GM12878 (cell line): ENCODE data around the gene TNFRSF1A. TPM values are rescaled to one million over a fixed set of nuclear protein-coding genes. Genes with fewer than 3 reads are reported as not detected.

Experiments
- ATAC-seq: fragments of 200-7000 bp; cut with Tn5 transposase; 3 replicates; pipeline ENCODE4 v1.9.1; 2020; ENCODE audit warnings: mild to moderate bottlenecking, moderate library complexity
- BruUV-seq: library from RNA; stranded (reverse); fragments of 400-500 nt; replicated peaks from 2 replicates; lab custom pipeline; 2021; lab: Mats Ljungman, UMichigan
- CTCF ChIA-PET: fragments of 300-600 bp; sonication (Branson Sonifier 250); formaldehyde crosslinking; extraction: SDS; loops from one replicate; lab custom pipeline; 2021; ENCODE audit warnings: inconsistent platforms; lab: Yijun Ruan, JAX
- POLR2A ChIA-PET: fragments of 350-600 bp; formaldehyde crosslinking; extraction: SDS; loops from one replicate; lab custom pipeline; 2021; ENCODE audit warnings: inconsistent platforms; lab: Charles Lee
- RAD21 ChIA-PET: fragments of 300-600 bp; sonication (Branson Sonifier 250); formaldehyde crosslinking; loops from one replicate; lab custom pipeline; 2023; ENCODE audit warnings: antibody characterized with exemption; ENCODE audit not compliant: unreplicated experiment; lab: Charles Lee
- SMC1A ChIA-PET: fragments of 300-600 bp; sonication (Branson Sonifier 250); formaldehyde crosslinking; loops from one replicate; lab custom pipeline; 2023; ENCODE audit not compliant: unreplicated experiment, uncharacterized antibody; lab: Charles Lee
- DNase-seq: peaks from one replicate; pipeline ENCODE4 v3.0.0-alpha.2; 2011; ENCODE audit warnings: low read depth, low spot score
- FAIRE-seq: peaks from 3 replicates; lab custom pipeline; 2011; peaks lifted over from hg19 to GRCh38; lab: Jason Lieb, UNC
- H2AFZ ChIP-seq: 2 replicates; pipeline ENCODE4 v1.6.0; 2011; ENCODE audit warnings: low read depth, low read length, control low read depth; ENCODE audit not compliant: control insufficient read depth
- H3K27ac ChIP-seq: 2 replicates; pipeline ENCODE4 v1.5.1; 2011; ENCODE audit warnings: control low read depth; ENCODE audit not compliant: control insufficient read depth, insufficient read depth
- H3K27me3 ChIP-seq, 2 experiments: replicated peaks in 1 of 2; 2 replicates each; pipeline versions ENCODE4 v1.6.0 to v1.6.1; 2011; ENCODE audit warnings: low read length in 1 of 2; ENCODE audit not compliant: control insufficient read depth in 2 of 2, insufficient read depth in 2 of 2
- H3K36me3 ChIP-seq, 2 experiments: 2 replicates each; pipeline ENCODE4 v1.5.1; 2011; ENCODE audit warnings: low read length in 1 of 2; ENCODE audit not compliant: control insufficient read depth in 2 of 2, insufficient read depth in 2 of 2
- H3K4me1 ChIP-seq: 2 replicates; pipeline ENCODE4 v1.6.1; 2011; ENCODE audit warnings: mild to moderate bottlenecking, low read length, moderate library complexity, mixed read lengths; ENCODE audit not compliant: control insufficient read depth, insufficient read depth
- H3K4me2 ChIP-seq: 2 replicates; pipeline ENCODE4 v1.6.0; 2011; ENCODE audit warnings: control low read depth; ENCODE audit not compliant: control insufficient read depth, insufficient read depth
- H3K4me3 ChIP-seq: fragments of 200-600 bp; sonication (generic); 2 replicates; pipeline ENCODE4 v1.5.1; 2016
- H3K79me2 ChIP-seq: 2 replicates; pipeline ENCODE4 v1.6.0; 2011; ENCODE audit warnings: low read length; ENCODE audit not compliant: control insufficient read depth, insufficient read depth
- H3K9ac ChIP-seq: 2 replicates; pipeline ENCODE4 v1.8.0; 2011; ENCODE audit warnings: low read length, control low read depth, mixed read lengths; ENCODE audit not compliant: control insufficient read depth, insufficient read depth
- H3K9me3 ChIP-seq: replicated peaks from 3 replicates; pipeline ENCODE4 v1.5.1; 2011; ENCODE audit warnings: mild to moderate bottlenecking, low read length; ENCODE audit not compliant: control insufficient read depth, insufficient read depth
- H4K20me1 ChIP-seq: 2 replicates; pipeline ENCODE4 v1.6.0; 2011; ENCODE audit not compliant: control insufficient read depth, insufficient read depth
- CBX3 ChIP-seq: fragments of 200-600 bp; sonication (generic); IDR thresholded peaks from 2 replicates; pipeline ENCODE4 v1.6.1; 2016; ENCODE audit warnings: low read depth, borderline replicate concordance
- CREB1 ChIP-seq: IDR thresholded peaks from 2 replicates; pipeline ENCODE4 v1.6.1; 2012; ENCODE audit warnings: low read depth, mild to moderate bottlenecking, inconsistent platforms
- CTCF ChIP-seq, 3 experiments: IDR thresholded peaks in 2 of 3; conservative IDR thresholded peaks in 1 of 3; 2 replicates each; pipeline ENCODE4 v1.5.1; 2011; ENCODE audit warnings: low read depth in 3 of 3, low read length in 3 of 3, mild to moderate bottlenecking in 3 of 3, control low read depth in 2 of 3, moderate library complexity in 2 of 3, inconsistent platforms in 1 of 3, mixed read lengths in 1 of 3; ENCODE audit not compliant: control insufficient read depth in 2 of 3, insufficient read depth in 1 of 3; ENCODE audit errors: extremely low read depth in 1 of 3
- CUX1 ChIP-seq: IDR thresholded peaks from 2 replicates; pipeline ENCODE4 v1.6.1; 2012; ENCODE audit warnings: improper control_type of control experiment, low read depth, low read length; ENCODE audit not compliant: insufficient replicate concordance
- JUNB ChIP-seq: IDR thresholded peaks from 2 replicates; pipeline ENCODE4 v1.6.1; 2016; ENCODE audit warnings: antibody characterized with exemption, mild to moderate bottlenecking
- LARP7 ChIP-seq: fragments of 450-650 bp; IDR thresholded peaks from 2 replicates; pipeline ENCODE4 v1.6.1; 2017; ENCODE audit warnings: mild to moderate bottlenecking
- NFXL1 ChIP-seq: fragments of 450-650 bp; IDR thresholded peaks from 2 replicates; pipeline ENCODE4 v1.6.1; 2017; ENCODE audit warnings: antibody characterized with exemption, mild to moderate bottlenecking, borderline replicate concordance
- SIX5 ChIP-seq: IDR thresholded peaks from 2 replicates; pipeline ENCODE4 v1.6.1; 2011; ENCODE audit warnings: mild to moderate bottlenecking, low read depth, low read length, moderate library complexity; ENCODE audit not compliant: severe bottlenecking
- SPI1 ChIP-seq: IDR thresholded peaks from 2 replicates; pipeline ENCODE4 v1.6.1; 2011; ENCODE audit warnings: low read depth, mild to moderate bottlenecking, low read length, moderate library complexity, borderline replicate concordance; ENCODE audit not compliant: insufficient read depth
- STAT1 ChIP-seq: fragments of 450-650 bp; conservative IDR thresholded peaks from 2 replicates; pipeline ENCODE4 v1.6.1; 2014; ENCODE audit warnings: antibody characterized with exemption, mild to moderate bottlenecking
- TCF7 ChIP-seq: IDR thresholded peaks from 2 replicates; pipeline ENCODE4 v1.6.1; 2014; ENCODE audit warnings: antibody characterized with exemption, borderline replicate concordance
- WRNIP1 ChIP-seq: IDR thresholded peaks from 2 replicates; pipeline ENCODE4 v1.6.1; 2011; ENCODE audit warnings: low read depth, low read length, improper control_type of control experiment, borderline replicate concordance
- WGBS: methylation state at CpG from one replicate; pipeline ENCODE4 v1.1.6; 2016; ENCODE audit warnings: low lambda C conversion rate; ENCODE audit not compliant: insufficient replicate concordance, insufficient coverage; ENCODE audit errors: missing lambda C conversion rate; 5-methylcytosine and 5-hydroxymethylcytosine counted together
- in situ Hi-C: fragments of 300-500 bp; cut with MboI; formaldehyde crosslinking; loops from 9 replicates; pipeline ENCODE4 v1.14.3; 2018; ENCODE audit warnings: mixed read lengths
- intact Hi-C: fragments of 100-400 bp; cut with micrococcal nuclease; formaldehyde crosslinking; loops from one replicate; pipeline ENCODE4 v1.14.2; 2022; ENCODE audit not compliant: unreplicated experiment
- polyA plus RNA-seq, 11 experiments: library from polyadenylated mRNA; depleted of rRNA in 4 of 11; unstranded in 6 of 11; stranded (reverse) in 5 of 11; fragments of >200 nt; fragmentation: Nextera tagmentation in 4 of 11; fragmentation: Illumina TruSeq in 1 of 11; extraction: Ambion mirVana in 4 of 11; extraction: Trizol in 1 of 11; gene quantifications; 1 replicate in 1 of 11; 2 replicates in 10 of 11; pipeline versions ENCODE4 v1.2.1 to v1.2.3, GENCODE V29; 2011 to 2016; ENCODE audit warnings: inconsistent platforms in 2 of 11, missing spikeins in 2 of 11, low read depth in 1 of 11
- total RNA-seq, 4 experiments: library from RNA; depleted of rRNA in 3 of 4; stranded (reverse); fragments of >200 nt in 3 of 4; fragmentation: Illumina TruSeq in 1 of 4; extraction: Trizol in 1 of 4; gene quantifications; 2 replicates each; pipeline versions ENCODE4 v1.2.1 to v1.2.3, GENCODE V29; 2013 to 2021

The TNFRSF1A gene
- total and polyA plus RNA-seq, 10 of the 15 experiments (the other 5 are each of a cell fraction or from before 2014, with no cell fraction given), result 0.24 to 16.5 (median 13.0) TPM

- ATAC-seq (no peak), FAIRE-seq (no peak)
- H3K27ac ChIP-seq, result peak overlapping the region; percentile 93
- H3K4me1 ChIP-seq, result peaks cover 51% of the 10 kb centered on the region
- H3K4me2 ChIP-seq, result peak overlapping the region; percentile 99
- 75% methylated on average over 13 of the region's 13 CpGs for WGBS
- peaks cover 6 to 11% of the 10 kb centered on the region in 2 experiments; a peak in 3 of 4 replicates for H3K36me3 ChIP-seq
- POLR2A ChIA-PET, result interaction anchor here (0.5 to 3.4 kb wide), 15 partner anchors 8 to 223 kb away, joined by 3 to 22 read pairs (median 6); partner anchors contain the start of genes CD27 and VAMP1
- peak overlapping the region; percentile 68 for H3K9ac ChIP-seq
- TF ChIP-seq SPI1 (no peak), STAT1 (no peak), CTCF (IDR thresholded peaks at IDR 0.05 in 2 of 3, conservative IDR thresholded peaks at IDR 0.05 in 1 of 3; ENCODE audit: control insufficient read depth in 2 of 3, extremely low read depth in 1 of 3, insufficient read depth in 1 of 3, low read depth in 3 of 3, low read length in 3 of 3) (no peak), CREB1 (no peak), CBX3 (no peak), SIX5 (no peak), TCF7 (no peak), NFXL1 (no peak), JUNB (no peak), CUX1 (no peak), WRNIP1 (no peak), LARP7 (no peak)
- TF ChIP-seq, all 136 proteins: peak for 0
- Histone ChIP-seq H3K4me3 (peak overlapping the region; percentile 53; the same call in 1 of the 2 replicates), H3K9me3 (no peaks in the 10 kb centered on the region), H3K79me2 (peaks cover 40% of the 10 kb centered on the region), H3K27me3 (no peaks in the 10 kb centered on the region), H4K20me1 (no peaks in the 10 kb centered on the region), H2AFZ (no peak overlapping the region)
- ChIA-PET CTCF (interaction anchor here (0.6 to 7.9 kb wide), 31 partner anchors 9 to 203 kb away, joined by 3 to 53 read pairs (median 4); partner anchors contain the start of genes CD27, GAPDH and TAPBPL), RAD21 (interaction anchor here (0.6 to 3.8 kb wide), 25 partner anchors 9 to 425 kb away, joined by 3 to 44 read pairs (median 4); partner anchors contain the start of genes LPAR5 and VAMP1), SMC1A (interaction anchor here (0.5 to 4.6 kb wide), 18 partner anchors 9 to 155 kb away, joined by 3 to 39 read pairs (median 6); partner anchors contain the start of gene CD27)
- no TSS peak for BruUV-seq
- intact Hi-C loops (loop anchor here (5.0 kb wide), 2 partner anchors 87 to 197 kb away; partner anchors contain the start of gene GAPDH), in situ Hi-C loops (loop anchor here (5.0 kb wide), 1 partner anchor 132 kb away; no protein-coding TSS in a partner anchor)
- no peak for DNase-seq
These were observed 6.9 kb downstream of the TNFRSF1A start for GRCh38 chr12:6334940-6335450.
